HG03520 (cell line): ENCODE data around the gene PIGN.

ENCODE experiments used
- ATAC-seq: cut with Tn5 transposase; IDR thresholded peaks from one replicate; pipeline ENCODE4 v1.9.1; 2021; ENCODE audit warnings: mild to moderate bottlenecking, moderate library complexity; ENCODE audit not compliant: unreplicated experiment

Gene PIGN, protein sequence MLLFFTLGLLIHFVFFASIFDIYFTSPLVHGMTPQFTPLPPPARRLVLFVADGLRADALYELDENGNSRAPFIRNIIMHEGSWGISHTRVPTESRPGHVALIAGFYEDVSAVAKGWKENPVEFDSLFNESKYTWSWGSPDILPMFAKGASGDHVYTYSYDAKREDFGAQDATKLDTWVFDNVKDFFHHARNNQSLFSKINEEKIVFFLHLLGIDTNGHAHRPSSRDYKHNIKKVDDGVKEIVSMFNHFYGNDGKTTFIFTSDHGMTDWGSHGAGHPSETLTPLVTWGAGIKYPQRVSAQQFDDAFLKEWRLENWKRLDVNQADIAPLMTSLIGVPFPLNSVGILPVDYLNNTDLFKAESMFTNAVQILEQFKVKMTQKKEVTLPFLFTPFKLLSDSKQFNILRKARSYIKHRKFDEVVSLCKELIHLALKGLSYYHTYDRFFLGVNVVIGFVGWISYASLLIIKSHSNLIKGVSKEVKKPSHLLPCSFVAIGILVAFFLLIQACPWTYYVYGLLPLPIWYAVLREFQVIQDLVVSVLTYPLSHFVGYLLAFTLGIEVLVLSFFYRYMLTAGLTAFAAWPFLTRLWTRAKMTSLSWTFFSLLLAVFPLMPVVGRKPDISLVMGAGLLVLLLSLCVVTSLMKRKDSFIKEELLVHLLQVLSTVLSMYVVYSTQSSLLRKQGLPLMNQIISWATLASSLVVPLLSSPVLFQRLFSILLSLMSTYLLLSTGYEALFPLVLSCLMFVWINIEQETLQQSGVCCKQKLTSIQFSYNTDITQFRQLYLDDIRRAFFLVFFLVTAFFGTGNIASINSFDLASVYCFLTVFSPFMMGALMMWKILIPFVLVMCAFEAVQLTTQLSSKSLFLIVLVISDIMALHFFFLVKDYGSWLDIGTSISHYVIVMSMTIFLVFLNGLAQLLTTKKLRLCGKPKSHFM

DNA sequence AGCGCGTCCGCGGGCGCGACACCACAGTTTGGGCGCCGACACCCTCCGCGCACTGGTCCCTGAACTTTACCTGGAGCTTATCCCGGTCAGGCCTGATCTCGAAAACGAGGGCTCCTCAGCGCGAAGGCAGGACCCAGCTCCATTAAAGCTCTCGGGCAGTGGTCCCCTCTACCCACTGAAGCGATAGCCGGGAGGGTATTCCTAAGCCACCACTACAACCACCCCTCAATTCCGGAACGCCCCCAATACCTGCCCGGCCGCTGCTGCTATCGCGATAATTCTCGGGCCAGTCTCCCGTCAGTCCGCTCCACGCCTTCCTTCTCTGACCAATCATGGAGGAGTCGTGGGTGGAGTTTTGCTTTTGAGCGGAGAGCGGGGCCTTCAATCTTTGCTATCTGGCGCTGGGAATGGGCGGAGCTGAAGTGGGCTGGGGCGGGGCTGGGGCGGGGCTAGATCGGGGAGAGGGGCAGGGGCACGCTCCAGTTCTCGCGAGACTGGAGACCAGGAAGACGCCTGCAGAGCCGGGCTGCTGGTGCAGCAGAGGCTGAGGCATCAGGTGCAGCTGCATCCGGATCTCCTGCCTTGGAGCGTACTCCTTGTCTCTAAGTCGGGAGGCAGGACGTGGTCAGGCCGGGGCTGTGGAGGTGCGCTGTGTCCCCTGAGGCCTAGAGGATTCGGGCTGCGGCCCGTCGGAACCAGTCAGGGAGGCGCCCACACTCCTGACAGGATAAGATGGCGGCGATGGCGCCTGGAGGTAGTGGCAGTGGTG is at the start of gene PIGN, which contains the start of gene RELCH:
Gene PIGN, minus strand, starts transcription at position 283 of the 769 bp plus-strand sequence. CDS start 25,703 bp downstream, outside the sequence.
Gene RELCH, plus strand, starts transcription at position 482 of the 769 bp plus-strand sequence. Its CDS starts 251 bp downstream, at position 733.
- ATAC-seq, result peak; percentile 91

DNA sequence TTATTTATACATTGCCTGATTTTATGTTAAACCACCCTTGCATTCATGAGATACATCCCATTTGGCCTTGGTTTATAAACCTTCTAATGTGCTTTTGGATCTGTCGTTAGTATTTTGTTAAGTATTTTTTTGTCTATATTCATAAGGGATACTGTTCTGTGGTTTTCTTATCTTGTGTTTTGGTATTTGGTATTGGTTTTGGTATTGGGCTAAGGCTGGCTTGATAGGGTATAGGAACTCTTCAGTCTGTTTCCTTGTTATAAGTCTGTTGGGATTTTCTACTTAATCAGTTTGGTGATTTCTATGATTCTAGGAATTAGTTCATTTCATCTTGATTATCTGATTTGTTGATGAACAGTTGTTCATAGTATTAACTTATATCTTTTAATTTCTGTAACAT is 49.4 kb upstream of the PIGN start:
- no peak for ATAC-seq

DNA sequence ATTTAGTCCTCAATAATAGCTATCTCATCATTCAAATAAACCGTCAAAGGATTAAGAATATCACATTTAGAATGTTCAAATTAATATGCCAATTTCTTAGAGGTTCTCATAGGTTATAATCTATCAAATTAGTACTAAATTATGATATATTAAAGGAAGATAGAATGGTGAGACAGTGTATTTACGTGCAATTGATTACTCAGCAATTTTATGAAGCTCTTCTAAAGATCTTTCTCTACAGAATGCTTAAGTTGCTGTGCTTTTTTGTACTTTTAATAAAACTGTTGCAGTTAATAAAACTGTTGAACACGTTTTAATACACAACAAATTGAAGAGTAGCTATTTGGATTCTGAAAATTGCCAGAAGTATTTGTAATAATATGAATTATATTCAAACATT is 39.2 kb upstream of the PIGN start:
- ATAC-seq, result no peak

DNA sequence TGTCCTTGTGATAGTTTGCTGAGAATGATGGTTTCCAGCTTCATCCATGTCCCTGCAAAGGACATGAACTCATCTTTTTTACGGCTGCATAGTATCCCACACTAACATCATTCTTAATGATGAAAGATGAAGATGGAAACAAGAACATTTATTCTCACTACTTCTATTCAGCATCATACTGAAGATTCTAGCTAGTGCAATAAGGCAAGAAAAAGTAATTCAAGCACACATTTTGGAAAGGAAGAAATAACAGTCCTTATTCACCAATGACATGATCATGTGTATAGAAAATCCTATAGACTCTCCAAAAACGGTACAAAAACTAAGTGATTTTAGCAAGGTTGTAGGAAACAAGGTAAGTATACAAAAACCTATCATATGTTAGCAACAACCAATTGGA is 37.4 kb upstream of the PIGN start:
- ATAC-seq, result no peak

DNA sequence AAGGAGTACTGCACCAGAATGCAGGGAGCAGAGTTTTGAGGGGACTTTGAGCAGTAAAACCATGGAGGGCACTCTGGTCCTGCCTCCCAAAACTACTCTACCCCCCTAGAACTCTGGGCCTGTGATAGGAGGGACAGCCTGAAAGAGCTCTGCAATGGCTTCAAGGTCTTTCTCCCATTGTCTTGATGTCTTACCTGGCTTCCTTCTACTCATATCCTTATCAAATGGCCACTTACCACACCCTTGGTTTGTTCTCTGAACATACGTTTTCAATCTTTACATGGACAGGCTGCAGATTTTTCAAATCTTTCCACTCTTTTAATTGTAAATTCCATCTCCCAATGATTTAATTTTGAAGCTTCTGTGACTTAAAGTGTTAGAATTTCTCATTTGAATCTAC is 27.9 kb upstream of the PIGN start:
- no peak for ATAC-seq

DNA sequence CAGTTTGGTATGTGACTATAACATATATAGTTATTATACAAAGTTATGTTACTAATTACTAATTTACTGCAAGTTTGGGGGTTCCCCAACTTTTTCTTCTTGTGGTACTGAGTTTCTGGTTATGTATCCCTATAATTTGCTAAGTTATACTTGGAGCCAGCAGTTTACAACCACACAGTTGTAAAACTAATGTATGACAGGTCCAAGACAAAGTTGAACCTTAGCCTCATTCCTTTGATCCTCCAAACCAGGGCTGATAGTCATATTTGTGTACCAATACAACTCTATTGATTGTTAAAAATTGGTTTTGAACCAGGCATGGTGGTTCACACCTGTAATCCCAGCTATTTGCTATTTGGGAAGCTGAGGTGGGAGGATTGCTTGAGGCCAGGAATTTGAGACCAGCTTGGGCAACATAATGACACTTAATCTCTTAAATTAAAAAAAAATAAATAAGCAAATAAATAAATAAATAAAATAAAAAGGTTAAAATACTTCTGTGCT is 24.5 kb upstream of the PIGN start:
- ATAC-seq, result no peak

DNA sequence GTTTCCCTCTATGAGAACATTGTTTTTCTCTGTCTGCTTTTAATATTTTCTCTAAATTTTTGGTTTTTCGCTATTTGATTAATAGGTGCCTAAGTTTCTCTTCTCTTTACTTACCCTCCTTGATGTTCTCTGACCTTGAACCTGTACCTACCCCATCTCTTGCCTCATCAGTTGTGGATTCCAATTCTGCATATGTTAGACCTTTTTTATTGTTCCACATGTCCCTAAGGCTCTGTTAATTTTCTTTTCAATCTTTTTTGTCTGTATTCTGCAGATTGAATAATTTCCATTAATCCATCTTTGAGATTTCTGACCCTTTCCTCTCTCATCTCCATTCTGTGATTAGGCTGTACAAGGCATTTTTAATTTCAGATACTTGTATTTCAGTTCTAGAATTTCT is 23.3 kb upstream of the PIGN start:
- no peak for ATAC-seq

DNA sequence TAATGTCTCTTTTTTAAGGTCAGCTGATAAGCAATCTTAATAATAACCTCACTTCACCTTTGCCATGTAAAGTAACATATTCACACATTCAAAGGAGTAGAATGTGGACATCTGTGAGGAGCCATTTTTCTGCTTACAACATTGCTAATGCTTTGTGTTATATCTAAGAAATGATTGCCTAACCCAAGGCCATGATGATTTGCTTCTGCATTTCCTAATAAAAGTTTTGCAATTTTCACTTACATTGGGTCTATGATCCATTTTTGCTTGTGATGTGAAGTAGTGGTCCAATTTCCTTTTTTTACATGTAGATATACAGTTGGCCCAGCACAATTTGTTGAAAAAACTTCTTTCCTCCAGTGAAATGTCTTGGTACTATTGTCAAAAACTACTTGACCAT is 22.2 kb upstream of the PIGN start:
- ATAC-seq, result no peak

DNA sequence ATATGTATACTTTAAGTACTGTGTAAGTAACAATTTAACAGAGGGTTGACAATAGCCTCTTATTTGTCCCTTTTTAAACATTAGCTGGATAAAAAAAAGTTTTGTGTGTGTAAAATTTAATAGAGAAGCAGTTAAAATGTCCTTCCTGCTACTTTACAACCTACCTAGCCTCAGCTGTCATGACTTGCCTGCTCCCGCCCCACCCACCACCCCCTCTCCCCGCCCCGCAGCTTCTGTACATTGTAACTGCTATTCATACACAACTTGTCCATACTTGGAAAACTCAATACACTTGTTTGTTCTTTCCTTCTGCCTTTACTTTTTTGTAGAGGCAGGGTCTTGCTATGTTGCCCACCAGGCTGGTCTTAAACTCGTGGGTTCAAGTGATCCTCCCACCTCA is 19.7 kb upstream of the PIGN start:
- no peak for ATAC-seq

DNA sequence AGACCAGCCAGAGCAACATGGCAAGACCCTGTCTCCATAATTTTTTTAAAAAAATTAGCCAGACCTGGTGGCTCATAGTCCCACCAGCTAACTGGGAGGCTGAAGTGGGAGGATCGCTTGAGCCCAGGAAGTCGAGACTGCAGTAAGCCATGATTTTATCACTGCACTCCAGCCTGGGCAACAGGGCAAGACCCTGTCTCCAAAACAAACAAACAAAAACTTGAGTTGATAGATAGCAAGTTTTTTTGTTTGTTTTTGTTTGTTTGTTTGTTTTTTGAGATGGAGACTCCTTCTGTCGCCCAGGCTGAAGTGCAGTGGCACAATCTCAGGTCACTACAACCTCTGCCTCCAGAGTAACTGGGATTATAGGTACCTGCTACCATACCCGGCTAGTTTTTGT is 19.0 kb upstream of the PIGN start:
- ATAC-seq, result no peak

DNA sequence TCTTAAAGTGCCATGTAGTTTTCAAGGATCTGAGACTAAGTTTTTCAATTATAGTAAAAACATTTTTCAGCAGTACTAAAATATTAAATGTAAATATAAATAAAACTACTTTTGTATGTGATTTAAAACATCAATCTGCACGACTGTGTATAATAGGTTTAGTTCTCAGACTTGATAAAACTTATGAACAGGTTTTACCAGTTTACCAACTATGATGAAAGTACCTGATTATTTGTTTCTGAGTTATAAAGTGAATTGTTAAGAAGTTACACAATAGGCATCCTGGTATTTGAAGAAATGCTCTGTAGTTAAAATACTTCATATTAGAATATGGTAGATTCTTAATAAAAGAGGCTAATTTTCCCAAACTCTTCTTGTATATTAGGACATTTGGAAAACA is 15.0 kb upstream of the PIGN start:
- no peak for ATAC-seq

DNA sequence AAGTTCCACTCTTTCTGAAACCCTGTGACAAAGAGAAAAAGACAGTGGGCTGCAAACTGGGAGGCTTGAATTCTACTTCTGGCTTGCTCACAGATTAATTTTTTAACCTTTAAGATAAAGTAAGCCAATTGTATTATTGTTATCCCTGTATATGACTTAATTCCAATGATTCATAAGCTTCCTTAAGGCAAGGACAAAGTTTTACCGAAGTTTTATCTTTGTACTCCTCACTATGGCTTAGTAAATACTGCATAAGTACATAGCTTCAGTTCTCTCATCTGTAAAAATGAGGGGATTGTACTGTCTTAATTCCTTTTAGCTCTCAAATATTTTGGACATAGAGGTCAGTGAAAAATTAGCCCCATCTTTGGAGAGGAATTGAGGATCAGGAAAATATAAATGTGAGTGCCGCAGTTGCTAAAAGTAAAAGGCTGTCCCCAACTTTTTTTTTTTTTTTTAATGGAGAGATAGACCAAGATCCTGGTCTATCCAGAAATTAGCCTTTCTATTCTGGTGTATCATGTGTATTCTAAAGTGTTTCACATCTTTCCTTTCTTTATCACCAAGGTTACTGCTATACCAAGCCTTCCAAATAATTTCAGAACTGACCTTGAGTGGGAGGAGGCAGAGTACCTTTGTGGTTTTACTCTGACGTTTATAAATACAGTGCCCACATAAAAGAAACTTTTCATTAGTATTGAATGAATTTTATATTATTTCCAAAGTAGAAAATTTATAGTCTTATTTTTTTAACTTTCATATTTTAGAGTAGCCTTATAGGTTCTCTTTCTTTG is 13.5 kb upstream of the PIGN start:
- ATAC-seq, result no peak

DNA sequence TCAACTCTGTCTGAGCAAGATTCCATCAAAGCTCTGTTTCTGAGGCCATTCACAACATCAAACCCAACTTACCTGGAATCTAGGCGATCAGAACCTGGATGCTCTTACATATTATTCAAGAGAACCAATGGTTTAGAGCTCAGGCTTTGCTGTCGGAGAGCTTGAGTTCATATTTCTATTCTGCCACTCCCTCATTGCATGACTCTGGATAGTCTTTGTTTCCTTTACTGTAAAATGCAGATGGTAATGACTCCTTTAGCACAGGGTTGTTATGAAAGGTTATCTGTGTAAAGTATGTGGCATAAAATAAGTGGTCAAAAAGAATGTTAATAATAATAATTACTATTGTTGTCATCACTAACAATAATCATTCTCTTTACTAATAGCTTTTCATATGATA is 12.8 kb upstream of the PIGN start:
- ATAC-seq, result no peak

DNA sequence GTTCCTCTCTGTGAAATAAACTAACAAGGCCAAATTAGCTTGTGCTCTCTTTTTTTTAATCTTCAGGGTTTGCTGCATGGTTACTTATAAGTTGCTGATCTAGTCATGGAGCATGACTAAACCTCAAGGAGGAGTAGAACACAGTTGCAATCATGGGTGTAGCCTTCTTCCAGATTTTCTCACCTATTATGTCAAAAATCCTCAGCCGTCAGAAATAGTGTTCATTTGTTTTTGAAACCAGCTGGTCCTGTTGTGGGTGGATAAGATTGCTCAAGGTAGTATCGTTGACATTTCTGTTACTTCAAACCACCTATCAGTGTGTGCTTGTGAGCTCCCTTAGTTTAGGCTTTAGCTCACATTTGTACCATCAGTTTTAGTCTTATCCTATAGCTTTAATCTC is 11.4 kb upstream of the PIGN start:
- ATAC-seq, result no peak

DNA sequence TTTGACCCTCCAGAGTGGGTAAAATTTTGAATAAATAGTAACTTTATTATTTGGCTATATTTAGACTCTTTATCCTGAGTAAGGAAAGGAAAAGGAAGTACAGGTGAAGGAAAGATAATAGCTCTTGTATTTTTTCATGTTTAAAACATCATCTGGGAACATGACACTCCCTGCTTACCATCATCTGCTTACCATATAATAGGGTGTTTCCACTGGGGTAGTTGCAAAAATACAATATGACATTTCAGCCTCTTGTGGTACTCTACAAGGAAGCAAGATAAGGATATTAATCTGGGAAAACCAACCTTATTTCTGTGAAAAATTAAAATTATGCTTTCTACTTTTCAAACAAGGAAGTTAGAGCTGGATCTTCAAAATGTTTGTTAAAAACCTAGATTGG is 10.1 kb upstream of the PIGN start:
- ATAC-seq, result no peak

DNA sequence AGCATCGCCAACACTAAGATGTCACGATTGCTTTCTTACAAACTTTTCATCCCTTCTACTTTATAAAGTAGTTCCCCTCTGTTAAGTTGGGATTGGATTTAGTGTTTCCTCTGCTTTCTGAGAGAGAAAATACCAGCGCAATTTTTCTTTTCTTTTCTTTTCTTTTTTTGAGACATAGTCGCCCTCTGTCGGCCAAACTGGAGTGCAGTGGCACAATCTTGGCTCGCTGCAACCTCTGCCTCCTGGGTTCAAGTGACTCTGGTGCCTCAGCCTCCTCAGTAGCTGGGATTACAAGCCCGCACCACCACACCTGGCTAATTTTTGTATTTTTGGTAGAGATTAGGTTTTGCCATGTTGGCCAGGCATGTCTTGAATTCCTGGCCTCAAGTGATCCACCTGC is 9.2 kb upstream of the PIGN start:
- no peak for ATAC-seq

DNA sequence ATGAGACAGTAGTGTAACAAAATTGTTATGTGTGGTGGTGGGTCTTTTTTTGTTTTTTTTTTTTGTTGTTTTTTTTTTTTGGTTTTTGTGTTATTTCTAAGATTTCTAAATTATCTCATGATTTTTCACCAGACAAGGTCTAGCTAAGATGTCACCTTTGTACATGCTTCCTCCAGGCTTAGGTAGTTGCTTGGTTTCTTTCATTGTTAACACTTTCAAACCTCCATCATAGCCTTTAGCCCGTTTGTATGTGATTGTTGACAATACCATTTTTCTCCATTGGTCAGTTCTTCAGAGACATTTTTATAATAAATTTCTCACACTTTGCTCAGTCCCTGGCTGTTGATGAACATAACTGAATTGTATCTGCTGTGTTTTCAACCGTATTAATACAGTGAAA is 2.4 kb upstream of the PIGN start:
- ATAC-seq, result no peak

DNA sequence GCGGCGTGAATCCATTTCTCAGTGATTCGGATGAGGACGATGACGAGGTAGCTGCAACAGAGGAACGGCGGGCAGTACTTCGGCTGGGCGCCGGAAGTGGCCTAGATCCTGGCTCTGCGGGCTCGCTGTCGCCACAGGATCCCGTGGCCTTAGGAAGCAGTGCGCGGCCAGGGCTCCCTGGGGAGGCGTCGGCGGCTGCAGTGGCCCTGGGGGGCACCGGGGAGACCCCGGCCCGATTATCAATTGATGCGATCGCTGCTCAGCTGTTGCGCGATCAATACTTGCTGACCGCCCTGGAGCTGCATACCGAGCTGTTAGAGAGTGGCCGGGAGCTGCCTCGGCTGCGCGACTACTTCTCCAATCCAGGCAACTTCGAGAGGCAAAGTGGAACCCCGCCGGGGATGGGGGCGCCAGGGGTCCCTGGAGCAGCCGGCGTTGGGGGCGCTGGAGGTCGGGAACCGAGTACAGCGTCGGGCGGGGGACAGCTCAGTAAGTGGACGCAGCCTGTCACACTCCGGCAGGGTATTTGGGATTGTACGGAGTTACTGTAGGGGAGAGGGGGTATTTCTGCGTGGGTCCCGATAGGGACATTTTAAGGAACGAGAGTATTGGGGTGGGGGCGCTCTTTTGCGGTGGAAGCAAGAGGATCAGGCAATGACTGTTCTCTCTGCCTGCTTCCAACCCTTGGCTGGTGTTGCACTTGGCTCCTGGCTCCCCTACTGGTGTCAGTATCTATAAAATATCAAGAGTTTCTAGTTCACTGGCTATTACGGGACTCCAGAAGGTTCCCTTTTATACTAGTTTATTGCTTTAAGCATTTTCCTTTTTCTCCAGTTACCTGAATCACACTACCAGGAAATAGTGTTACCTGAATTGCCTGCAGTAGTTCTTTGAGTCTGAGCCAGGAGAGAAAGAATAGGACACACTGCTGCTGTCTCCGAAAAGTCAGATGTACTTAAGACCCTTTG is 971 bp upstream of the PIGN start:
- ATAC-seq, result no peak

DNA sequence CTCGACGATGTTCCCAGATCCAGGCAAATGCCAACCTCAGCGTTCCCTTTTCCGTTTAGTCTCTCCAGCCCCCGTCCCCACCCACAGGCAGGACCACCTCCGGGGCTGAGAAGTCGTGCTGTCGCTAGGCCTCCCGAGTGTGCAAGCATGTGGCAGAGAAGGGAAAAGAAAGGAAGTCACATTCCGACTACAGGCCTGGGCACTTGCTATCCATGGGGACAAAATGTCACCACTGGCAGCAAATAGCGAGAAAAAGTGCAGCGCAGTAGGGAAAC is 420 bp downstream of the PIGN start:
- ATAC-seq, result peak; percentile 0
